Testis (tissue), 2 donors: ENCODE results near the gene PDZD8.

Source experiments
- CTCF ChIP-seq, 3 experiments: fragments of 450-650 bp in 2 of 3; fragments of 200-600 bp in 1 of 3; sonication (generic) in 1 of 3; IDR thresholded peaks; one replicate each; pipeline ENCODE4 v1.5.1; 2016 to 2019; ENCODE audit warnings: antibody characterized with exemption in 3 of 3, mild to moderate bottlenecking in 2 of 3, moderate library complexity in 1 of 3
- POLR2A ChIP-seq: fragments of 450-650 bp; IDR thresholded peaks from one replicate; pipeline ENCODE4 v1.6.1; 2017; ENCODE audit warnings: antibody characterized with exemption, mild to moderate bottlenecking, moderate library complexity

- TF ChIP-seq POLR2A (no peak), CTCF (IDR thresholded peaks at IDR 0.05) (no peak)
These were observed 30.1 kb downstream of the PDZD8 start for GRCh38 chr10:117345143-117345542.
